Neural cell (in vitro differentiated cells): ENCODE measurements around the gene SMAD7.

Experiments used
- TF ChIP-seq, protein P1 (sequence below): fragments of 450-650 bp; IDR thresholded peaks from 2 replicates; pipeline ENCODE4 v1.5.1; 2014; ENCODE audit warnings: antibody characterized with exemption, mild to moderate bottlenecking, moderate library complexity; ENCODE audit not compliant: poor library complexity, severe bottlenecking
- TF ChIP-seq, protein P2 (sequence below): IDR thresholded peaks from 2 replicates; pipeline ENCODE4 v1.6.1; 2012; ENCODE audit warnings: borderline replicate concordance

DNA sequence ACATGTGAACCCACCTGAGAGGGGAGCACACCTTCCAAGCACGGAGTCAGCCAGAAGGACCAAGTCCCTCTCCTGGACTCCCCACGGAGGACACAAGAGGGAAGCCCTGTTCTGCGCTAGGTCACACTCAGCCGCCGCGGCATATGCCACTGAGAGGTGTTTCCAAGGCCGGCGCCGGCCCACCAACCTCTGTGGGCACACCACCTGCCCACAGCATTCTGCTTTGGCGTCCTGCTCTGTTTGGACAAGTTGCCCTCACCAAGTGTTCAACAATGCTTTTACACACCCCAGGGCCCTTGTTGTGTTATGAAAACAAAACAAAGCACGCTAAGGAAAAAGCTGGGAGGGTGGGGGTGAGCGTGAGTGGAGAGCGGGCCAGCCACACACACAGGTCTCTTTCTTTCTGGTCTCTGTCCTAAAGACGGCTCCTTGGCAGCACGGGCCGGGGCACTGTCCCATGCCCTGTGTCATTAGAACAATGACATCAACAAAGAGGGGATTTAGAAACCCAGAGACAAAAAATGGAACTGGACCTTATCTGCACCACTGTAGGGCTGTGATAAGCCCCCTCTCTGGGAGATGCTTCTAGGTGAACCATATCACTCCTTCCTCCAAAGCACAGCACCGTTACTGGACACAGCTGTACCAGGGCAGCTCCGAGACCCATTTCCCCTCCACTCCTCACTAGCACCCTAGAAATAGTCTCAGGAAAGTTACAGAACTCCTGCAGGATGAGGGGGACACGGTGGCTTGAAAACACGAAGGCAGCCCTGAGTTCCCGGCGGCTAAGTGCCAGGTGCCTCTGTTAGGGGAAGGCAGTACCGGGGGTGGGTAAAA lies 17.0 kb downstream of the SMAD7 start:
- TF ChIP-seq, protein P1, sequence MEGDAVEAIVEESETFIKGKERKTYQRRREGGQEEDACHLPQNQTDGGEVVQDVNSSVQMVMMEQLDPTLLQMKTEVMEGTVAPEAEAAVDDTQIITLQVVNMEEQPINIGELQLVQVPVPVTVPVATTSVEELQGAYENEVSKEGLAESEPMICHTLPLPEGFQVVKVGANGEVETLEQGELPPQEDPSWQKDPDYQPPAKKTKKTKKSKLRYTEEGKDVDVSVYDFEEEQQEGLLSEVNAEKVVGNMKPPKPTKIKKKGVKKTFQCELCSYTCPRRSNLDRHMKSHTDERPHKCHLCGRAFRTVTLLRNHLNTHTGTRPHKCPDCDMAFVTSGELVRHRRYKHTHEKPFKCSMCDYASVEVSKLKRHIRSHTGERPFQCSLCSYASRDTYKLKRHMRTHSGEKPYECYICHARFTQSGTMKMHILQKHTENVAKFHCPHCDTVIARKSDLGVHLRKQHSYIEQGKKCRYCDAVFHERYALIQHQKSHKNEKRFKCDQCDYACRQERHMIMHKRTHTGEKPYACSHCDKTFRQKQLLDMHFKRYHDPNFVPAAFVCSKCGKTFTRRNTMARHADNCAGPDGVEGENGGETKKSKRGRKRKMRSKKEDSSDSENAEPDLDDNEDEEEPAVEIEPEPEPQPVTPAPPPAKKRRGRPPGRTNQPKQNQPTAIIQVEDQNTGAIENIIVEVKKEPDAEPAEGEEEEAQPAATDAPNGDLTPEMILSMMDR = no peak
- TF ChIP-seq, protein P2, sequence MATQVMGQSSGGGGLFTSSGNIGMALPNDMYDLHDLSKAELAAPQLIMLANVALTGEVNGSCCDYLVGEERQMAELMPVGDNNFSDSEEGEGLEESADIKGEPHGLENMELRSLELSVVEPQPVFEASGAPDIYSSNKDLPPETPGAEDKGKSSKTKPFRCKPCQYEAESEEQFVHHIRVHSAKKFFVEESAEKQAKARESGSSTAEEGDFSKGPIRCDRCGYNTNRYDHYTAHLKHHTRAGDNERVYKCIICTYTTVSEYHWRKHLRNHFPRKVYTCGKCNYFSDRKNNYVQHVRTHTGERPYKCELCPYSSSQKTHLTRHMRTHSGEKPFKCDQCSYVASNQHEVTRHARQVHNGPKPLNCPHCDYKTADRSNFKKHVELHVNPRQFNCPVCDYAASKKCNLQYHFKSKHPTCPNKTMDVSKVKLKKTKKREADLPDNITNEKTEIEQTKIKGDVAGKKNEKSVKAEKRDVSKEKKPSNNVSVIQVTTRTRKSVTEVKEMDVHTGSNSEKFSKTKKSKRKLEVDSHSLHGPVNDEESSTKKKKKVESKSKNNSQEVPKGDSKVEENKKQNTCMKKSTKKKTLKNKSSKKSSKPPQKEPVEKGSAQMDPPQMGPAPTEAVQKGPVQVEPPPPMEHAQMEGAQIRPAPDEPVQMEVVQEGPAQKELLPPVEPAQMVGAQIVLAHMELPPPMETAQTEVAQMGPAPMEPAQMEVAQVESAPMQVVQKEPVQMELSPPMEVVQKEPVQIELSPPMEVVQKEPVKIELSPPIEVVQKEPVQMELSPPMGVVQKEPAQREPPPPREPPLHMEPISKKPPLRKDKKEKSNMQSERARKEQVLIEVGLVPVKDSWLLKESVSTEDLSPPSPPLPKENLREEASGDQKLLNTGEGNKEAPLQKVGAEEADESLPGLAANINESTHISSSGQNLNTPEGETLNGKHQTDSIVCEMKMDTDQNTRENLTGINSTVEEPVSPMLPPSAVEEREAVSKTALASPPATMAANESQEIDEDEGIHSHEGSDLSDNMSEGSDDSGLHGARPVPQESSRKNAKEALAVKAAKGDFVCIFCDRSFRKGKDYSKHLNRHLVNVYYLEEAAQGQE = no peak
